HG03354 (cell line): ENCODE measurements around the gene FAM221B.

Source experiments
- ATAC-seq: cut with Tn5 transposase; IDR thresholded peaks from one replicate; pipeline ENCODE4 v1.9.1; 2021; ENCODE audit warnings: mild to moderate bottlenecking; ENCODE audit not compliant: unreplicated experiment, poor library complexity, severe bottlenecking

The FAM221B gene

GRCh38 chr9:35827486-35827885 lies 1.0 kb downstream of the FAM221B start:
- ATAC-seq: no peak

GRCh38 chr9:35826071-35826701 lies 2.3 kb downstream of the FAM221B start:
- ATAC-seq: peak; percentile 50

- ATAC-seq: no peak
Observed at GRCh38 chr9:35822926-35823325, 5.6 kb downstream of the FAM221B start.

GRCh38 chr9:35820076-35820475 lies 8.5 kb downstream of the FAM221B start:
- no peak for ATAC-seq

- ATAC-seq: no peak
Observed at GRCh38 chr9:35818341-35818740, 10.2 kb downstream of the FAM221B start.

GRCh38 chr9:35816708-35817107 lies 11.8 kb downstream of the FAM221B start:
- ATAC-seq: no peak

GRCh38 chr9:35814841-35815543 lies 13.5 kb downstream of the FAM221B start, which contains the start of gene HINT2:
Gene HINT2, minus strand, starts transcription at chr9:35815042. Its CDS starts 63 bp downstream, at chr9:35814979.
- ATAC-seq: peak; percentile 75

- peak; percentile 37 for ATAC-seq
Observed at GRCh38 chr9:35814106-35814840, 14.3 kb downstream of the FAM221B start.

GRCh38 chr9:35813434-35814105 lies 15.0 kb downstream of the FAM221B start:
- no peak for ATAC-seq

- peak; percentile 68 for ATAC-seq
Observed at GRCh38 chr9:35812025-35812602, 16.4 kb downstream of the FAM221B start, which contains the start of gene SPAG8. Gene SPAG8, minus strand, starts transcription at chr9:35812262. Its CDS starts 115 bp downstream, at chr9:35812147.

GRCh38 chr9:35811381-35812024 lies 17.0 kb downstream of the FAM221B start:
- ATAC-seq: no peak

GRCh38 chr9:35810122-35810521 lies 18.4 kb downstream of the FAM221B start:
- ATAC-seq: no peak

GRCh38 chr9:35808433-35808832 lies 20.1 kb downstream of the FAM221B start:
- ATAC-seq: no peak

- ATAC-seq: no peak
Observed at GRCh38 chr9:35806101-35806500, 22.4 kb downstream of the FAM221B start.

GRCh38 chr9:35801328-35802128 lies 27.0 kb downstream of the FAM221B start:
- ATAC-seq: no peak

- ATAC-seq: no peak
Observed at GRCh38 chr9:35800530-35800929, 28.0 kb downstream of the FAM221B start.

- ATAC-seq: peak; percentile 52
Observed at GRCh38 chr9:35798658-35799374, 29.7 kb downstream of the FAM221B start.
